Dendritic cell treated with granulocyte-macrophage colony-stimulating factor and Interleukin-4, amounts not matched to agents 40 ng/mL and 50 ng/mL, for 4 days (primary cell): Measurements from ENCODE around the gene KMT5B.

ENCODE experiments used
- H3K27ac Mint-ChIP-seq: one replicate; pipeline ENCODE4 v1.8.0; 2022; ENCODE audit warnings: mild to moderate bottlenecking, mixed read lengths
- H3K27me3 Mint-ChIP-seq: one replicate; pipeline ENCODE4 v1.8.0; 2022; ENCODE audit warnings: mild to moderate bottlenecking, mixed read lengths
- H3K36me3 Mint-ChIP-seq: one replicate; pipeline ENCODE4 v1.8.0; 2022; ENCODE audit warnings: low read depth, mixed read lengths
- H3K4me1 Mint-ChIP-seq: one replicate; pipeline ENCODE4 v1.8.0; 2022; ENCODE audit warnings: low read depth, mixed read lengths
- H3K4me3 Mint-ChIP-seq: one replicate; pipeline ENCODE4 v1.8.0; 2022; ENCODE audit warnings: mild to moderate bottlenecking, moderate library complexity, mixed read lengths
- H3K9me3 Mint-ChIP-seq: one replicate; pipeline ENCODE4 v1.8.0; 2022; ENCODE audit warnings: mixed read lengths
- intact Hi-C: fragments of 100-400 bp; cut with micrococcal nuclease; formaldehyde crosslinking; loops from one replicate; pipeline ENCODE4 v1.15.0; 2022

Gene KMT5B

GRCh38 chr11:68121067-68121899, 91.8 kb downstream of the KMT5B start, which contains the start of gene CHKA:
Gene CHKA (minus strand): TSS chr11:68121388. CDS start chr11:68121177, 211 bp downstream.
- Mint-ChIP-seq H3K4me1 (peaks cover 38% of the 10 kb centered on the region), H3K4me3 (peak within 1 kb of the TSS; percentile 79), H3K27ac (peak within 1 kb of the TSS; percentile 95), H3K9me3 (no peaks in the 10 kb centered on the region), H3K36me3 (peaks cover 22% of the 10 kb centered on the region), H3K27me3 (no peaks in the 10 kb centered on the region)
- intact Hi-C loops: no loop called here

- Mint-ChIP-seq H3K36me3 (peaks cover 24% of the 10 kb centered on the region), H3K27me3 (no peaks in the 10 kb centered on the region), H3K27ac (peak overlapping the region; percentile 95), H3K9me3 (no peaks in the 10 kb centered on the region), H3K4me1 (peaks cover 39% of the 10 kb centered on the region), H3K4me3 (peak overlapping the region; percentile 79)
- intact Hi-C loops: no loop called here
These were observed 92.6 kb downstream of the KMT5B start for GRCh38 chr11:68120273-68121066.

DNA sequence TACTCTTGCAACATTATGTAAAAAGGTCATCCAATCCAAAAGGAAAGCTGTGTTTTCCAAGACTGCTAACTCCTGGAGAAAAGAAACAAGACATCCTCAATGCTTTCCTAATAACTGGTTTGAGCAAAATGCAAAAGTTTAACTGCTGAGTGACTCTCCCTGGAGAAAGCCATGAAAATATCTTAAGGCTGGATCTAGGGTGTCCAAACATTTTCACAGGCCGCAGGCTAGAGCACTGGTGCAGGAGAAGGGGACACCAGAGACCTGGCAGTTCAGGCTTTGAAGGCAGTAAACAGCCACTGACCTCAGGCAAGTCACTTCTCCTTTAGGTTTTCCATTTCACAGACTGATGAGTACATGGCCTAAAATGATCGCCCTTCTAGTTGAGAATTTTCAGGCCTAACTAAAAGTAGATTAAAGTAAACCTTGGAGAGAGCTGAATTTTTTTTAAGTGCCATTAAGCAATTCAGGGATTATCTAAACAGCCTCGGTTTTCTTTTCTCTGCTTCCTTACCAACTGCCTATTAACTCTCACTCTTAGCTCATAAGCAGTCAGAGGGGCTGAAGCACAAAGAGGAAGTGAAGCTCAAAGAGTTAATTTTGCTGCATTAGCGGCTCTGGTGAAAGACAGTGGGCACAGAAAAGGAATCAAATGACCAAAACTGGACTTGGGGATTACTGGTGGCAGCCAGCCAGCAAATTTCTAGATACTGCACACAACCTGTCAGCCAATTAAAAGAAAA, 94.2 kb downstream of the KMT5B start:
- peak overlapping the region; percentile 84 for H3K27ac Mint-ChIP-seq
- peaks cover 31% of the 10 kb centered on the region for H3K36me3 Mint-ChIP-seq
- no peaks in the 10 kb centered on the region for H3K27me3 Mint-ChIP-seq
- peak overlapping the region; percentile 79 for H3K4me3 Mint-ChIP-seq
- no peaks in the 10 kb centered on the region for H3K9me3 Mint-ChIP-seq
- intact Hi-C loops: loop anchor here (10.0 kb wide), 1 partner anchor 84 kb away; the partner anchor contains the start of genes NDUFS8 and TCIRG1
- H3K4me1 Mint-ChIP-seq: peaks cover 55% of the 10 kb centered on the region

DNA sequence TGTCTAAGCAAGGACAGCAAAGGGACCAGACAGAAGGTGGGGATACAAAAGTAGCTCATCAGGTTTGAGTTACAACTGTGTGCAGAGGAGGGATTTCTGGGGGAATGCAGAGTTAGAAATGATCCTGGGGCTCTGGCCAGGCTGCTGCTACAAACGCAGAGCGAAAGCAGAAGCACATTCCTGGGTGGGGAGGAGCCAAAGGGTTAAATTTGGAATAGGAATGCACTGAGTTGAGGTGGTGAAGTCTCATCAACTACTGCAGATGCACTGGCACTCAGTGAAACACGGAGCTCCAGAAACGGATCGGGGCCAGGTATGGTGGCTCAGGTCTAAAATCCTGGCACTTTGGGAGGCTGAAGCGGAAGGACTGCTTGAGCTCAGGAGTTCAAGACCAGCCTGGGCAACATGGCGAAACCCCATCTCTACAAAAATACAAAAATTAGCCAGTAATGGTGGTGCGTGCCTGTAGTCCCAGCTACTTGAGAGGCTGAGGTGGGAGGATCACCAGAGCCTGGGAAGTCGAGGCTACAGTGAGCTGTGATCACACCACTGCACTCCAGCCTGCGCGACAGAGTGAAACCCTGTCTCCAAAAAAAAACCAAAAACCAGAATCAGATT, 95.1 kb downstream of the KMT5B start:
- H3K4me3 Mint-ChIP-seq: no peak overlapping the region
- H3K27ac Mint-ChIP-seq: peak overlapping the region; percentile 84
- H3K4me1 Mint-ChIP-seq: peaks cover 59% of the 10 kb centered on the region
- H3K36me3 Mint-ChIP-seq: peaks cover 31% of the 10 kb centered on the region
- intact Hi-C loops: loop anchor here (10.0 kb wide), 1 partner anchor 83 kb away; the partner anchor contains the start of genes NDUFS8 and TCIRG1
- H3K9me3 Mint-ChIP-seq: no peaks in the 10 kb centered on the region
- no peaks in the 10 kb centered on the region for H3K27me3 Mint-ChIP-seq

DNA sequence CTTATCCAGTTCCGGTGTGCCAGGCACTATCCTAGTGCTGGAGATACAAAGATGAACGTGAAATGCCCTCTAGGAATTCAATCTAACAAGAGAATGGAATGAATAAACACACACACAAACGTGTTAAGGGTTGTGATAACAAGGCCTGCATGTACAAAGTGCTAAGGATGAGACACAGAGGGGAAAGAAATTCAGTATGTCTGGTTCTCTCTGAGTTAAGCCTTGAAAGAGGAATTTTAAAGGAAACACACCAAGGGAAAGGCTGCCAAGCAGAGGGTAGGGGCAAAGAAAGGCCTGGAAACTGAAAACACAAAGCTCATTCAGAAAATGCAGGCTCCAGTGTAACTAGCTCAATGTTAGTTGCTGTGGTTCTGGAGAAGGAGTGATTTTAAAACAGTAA, 96.1 kb downstream of the KMT5B start:
- Mint-ChIP-seq H3K36me3 (peaks cover 31% of the 10 kb centered on the region), H3K27ac (no peak overlapping the region), H3K4me3 (no peak overlapping the region), H3K9me3 (no peaks in the 10 kb centered on the region), H3K4me1 (peaks cover 55% of the 10 kb centered on the region), H3K27me3 (no peaks in the 10 kb centered on the region)
- intact Hi-C loops: loop anchor here (10.0 kb wide), 1 partner anchor 82 kb away; the partner anchor contains the start of genes NDUFS8 and TCIRG1

- Mint-ChIP-seq H3K4me3 (no peak overlapping the region), H3K27me3 (no peaks in the 10 kb centered on the region), H3K9me3 (no peaks in the 10 kb centered on the region), H3K27ac (no peak overlapping the region), H3K4me1 (peaks cover 52% of the 10 kb centered on the region), H3K36me3 (peaks cover 31% of the 10 kb centered on the region)
- intact Hi-C loops: loop anchor here (10.0 kb wide), 1 partner anchor 81 kb away; the partner anchor contains the start of genes NDUFS8 and TCIRG1
These were observed 97.0 kb downstream of the KMT5B start for GRCh38 chr11:68116126-68116525.

GRCh38 chr11:68115285-68115684, 97.8 kb downstream of the KMT5B start:
- Mint-ChIP-seq H3K27me3 (no peaks in the 10 kb centered on the region), H3K4me1 (peaks cover 52% of the 10 kb centered on the region), H3K4me3 (no peak overlapping the region), H3K9me3 (no peaks in the 10 kb centered on the region), H3K27ac (peak overlapping the region; percentile 60), H3K36me3 (peaks cover 31% of the 10 kb centered on the region)
- intact Hi-C loops: loop anchor here (10.0 kb wide), 1 partner anchor 80 kb away; the partner anchor contains the start of genes NDUFS8 and TCIRG1

- H3K36me3 Mint-ChIP-seq: peaks cover 31% of the 10 kb centered on the region
- intact Hi-C loops: loop anchor here (10.0 kb wide), 1 partner anchor 79 kb away; the partner anchor contains the start of genes NDUFS8 and TCIRG1
- no peaks in the 10 kb centered on the region for H3K9me3 Mint-ChIP-seq
These were observed 99.1 kb downstream of the KMT5B start for GRCh38 chr11:68113986-68114385.

GRCh38 chr11:68107689-68108088, 105.4 kb downstream of the KMT5B start:
- Mint-ChIP-seq H3K4me1 (peaks cover 22% of the 10 kb centered on the region), H3K27ac (peak overlapping the region; percentile 1)

More at GRCh38 chr11:68113986-68114385, 99.1 kb downstream of the KMT5B start:
- H3K27me3 Mint-ChIP-seq: no peaks in the 10 kb centered on the region
- H3K4me3 Mint-ChIP-seq: no peak overlapping the region
- peak overlapping the region; percentile 78 for H3K27ac Mint-ChIP-seq
- peaks cover 49% of the 10 kb centered on the region for H3K4me1 Mint-ChIP-seq

GRCh38 chr11:68106165-68106940, 106.7 kb downstream of the KMT5B start:
- Mint-ChIP-seq H3K9me3 (no peaks in the 10 kb centered on the region), H3K4me3 (no peak overlapping the region), H3K36me3 (peaks cover 8% of the 10 kb centered on the region), H3K27me3 (no peaks in the 10 kb centered on the region), H3K4me1 (peaks cover 34% of the 10 kb centered on the region), H3K27ac (no peak overlapping the region)
- intact Hi-C loops: no loop called here

More at GRCh38 chr11:68107689-68108088, 105.4 kb downstream of the KMT5B start:
- Mint-ChIP-seq H3K36me3 (peaks cover 8% of the 10 kb centered on the region), H3K27me3 (no peaks in the 10 kb centered on the region), H3K4me3 (no peak overlapping the region), H3K9me3 (no peaks in the 10 kb centered on the region)
- intact Hi-C loops: no loop called here
